PC-9 (cell line): ENCODE data around the gene ABCA1. TPM values are rescaled to one million over a fixed set of nuclear protein-coding genes. Genes with fewer than 3 reads are reported as not detected.

Experiments
- BruUV-seq: library from RNA; stranded (reverse); fragments of 400-500 nt; replicated peaks from 2 replicates; lab custom pipeline; 2021; lab: Mats Ljungman, UMichigan
- CTCF ChIA-PET: fragments of 300-600 bp; sonication (Branson Sonifier 250); formaldehyde crosslinking; loops from one replicate; lab custom pipeline; 2022; ENCODE audit warnings: antibody characterized with exemption; lab: Charles Lee
- POLR2A ChIA-PET: fragments of 300-600 bp; sonication (Branson Sonifier 250); formaldehyde crosslinking; loops from one replicate; lab custom pipeline; 2022; ENCODE audit warnings: antibody characterized with exemption; ENCODE audit not compliant: unreplicated experiment; lab: Charles Lee
- DNase-seq, 2 experiments: peaks; one replicate each; pipeline versions ENCODE4 v3.0.0 to v3.0.0-alpha.2; 2015 to 2022; ENCODE audit warnings: mixed read lengths in 1 of 2
- H2AFZ ChIP-seq: fragments of 200-600 bp; sonication (generic); 2 replicates; pipeline ENCODE4 v1.8.1; 2017; ENCODE audit warnings: antibody characterized with exemption
- H3F3A ChIP-seq: fragments of 200-600 bp; sonication (generic); 2 replicates; pipeline ENCODE4 v1.8.1; 2017; ENCODE audit warnings: antibody characterized with exemption, mild to moderate bottlenecking, low read depth; ENCODE audit not compliant: insufficient read depth
- H3K27ac ChIP-seq: fragments of 200-600 bp; sonication (generic); 2 replicates; pipeline ENCODE4 v1.6.1; 2016; ENCODE audit warnings: mixed run types
- H3K27me3 ChIP-seq: fragments of 200-600 bp; sonication (generic); 2 replicates; pipeline ENCODE4 v1.6.1; 2016; ENCODE audit warnings: low read depth, mixed run types; ENCODE audit not compliant: insufficient read depth
- H3K36me3 ChIP-seq: fragments of 200-600 bp; sonication (generic); 2 replicates; pipeline ENCODE4 v1.6.1; 2016; ENCODE audit warnings: low read depth, mixed run types
- H3K4me1 ChIP-seq: fragments of 200-600 bp; sonication (generic); replicated peaks from 2 replicates; pipeline ENCODE4 v1.6.1; 2016; ENCODE audit warnings: mixed run types; ENCODE audit not compliant: insufficient read depth
- H3K4me2 ChIP-seq: fragments of 200-600 bp; sonication (generic); 2 replicates; pipeline ENCODE4 v1.6.1; 2017; ENCODE audit warnings: mixed run types
- H3K4me3 ChIP-seq: fragments of 200-600 bp; sonication (generic); 2 replicates; pipeline ENCODE4 v1.6.1; 2016; ENCODE audit warnings: mixed run types
- H3K79me2 ChIP-seq: fragments of 200-600 bp; sonication (generic); 2 replicates; pipeline ENCODE4 v1.6.1; 2017; ENCODE audit warnings: low read depth, mixed run types
- H3K9me2 ChIP-seq: fragments of 200-600 bp; sonication (generic); 2 replicates; pipeline ENCODE4 v1.8.1; 2017; ENCODE audit warnings: mild to moderate bottlenecking; ENCODE audit not compliant: insufficient read depth
- H3K9me3 ChIP-seq: fragments of 200-600 bp; sonication (generic); 2 replicates; pipeline ENCODE4 v1.8.1; 2016; ENCODE audit warnings: low read depth; ENCODE audit not compliant: insufficient read depth
- H4K20me1 ChIP-seq: fragments of 200-600 bp; sonication (generic); 2 replicates; pipeline ENCODE4 v1.8.1; 2017; ENCODE audit not compliant: insufficient read depth
- CTCF ChIP-seq: fragments of 200-600 bp; sonication (generic); conservative IDR thresholded peaks from 2 replicates; pipeline ENCODE4 v1.6.1; 2017; ENCODE audit warnings: mixed run types, antibody characterized with exemption, mild to moderate bottlenecking, moderate library complexity
- EZH2 ChIP-seq: fragments of 200-600 bp; sonication (generic); IDR thresholded peaks from 2 replicates; pipeline ENCODE4 v1.8.0; 2017; ENCODE audit warnings: antibody characterized with exemption, low read depth
- intact Hi-C: fragments of 100-400 bp; cut with micrococcal nuclease; formaldehyde crosslinking; loops from one replicate; pipeline ENCODE4 v1.10.0; 2022; ENCODE audit not compliant: unreplicated experiment
- total RNA-seq: library from RNA; stranded (reverse); gene quantifications from 2 replicates; pipeline ENCODE4 v1.2.3, GENCODE V29; 2021

Gene ABCA1
- total RNA-seq, 1 experiment from 2014 or later, result 38.3 TPM

- H3K27ac ChIP-seq, result no peak overlapping the region
- peaks cover 6% of the 10 kb centered on the region for H4K20me1 ChIP-seq
- H3K79me2 ChIP-seq, result no peaks in the 10 kb centered on the region
- TF ChIP-seq CTCF (no peak), EZH2 (no peak)
- CTCF ChIA-PET, result no interaction called here
- no peaks in the 10 kb centered on the region for H3K9me3 ChIP-seq
- H3K4me2 ChIP-seq, result no peak overlapping the region
- no TSS peak for BruUV-seq
- no peaks in the 10 kb centered on the region for H3K4me1 ChIP-seq
- peaks cover 11% of the 10 kb centered on the region for H3F3A ChIP-seq
- DNase-seq, result no peak
- no peaks in the 10 kb centered on the region for H3K9me2 ChIP-seq
- no peaks in the 10 kb centered on the region for H3K27me3 ChIP-seq
- intact Hi-C loops, result loop anchor here (2.0 to 10.0 kb wide), 4 partner anchors 83 to 939 kb away; partner anchors contain the start of genes ABCA1 and SLC44A1
- H3K4me3 ChIP-seq, result no peak overlapping the region
- H2AFZ ChIP-seq, result no peak overlapping the region
- POLR2A ChIA-PET, result interaction anchor here (0.5 to 0.7 kb wide), 2 partner anchors 10 to 276 kb away, joined by 6 to 10 read pairs; no protein-coding TSS in a partner anchor
- H3K36me3 ChIP-seq, result peaks cover 26% of the 10 kb centered on the region
These were observed 147.9 kb downstream of the ABCA1 start for GRCh38 chr9:104779946-104780535.

GRCh38 chr9:104779334-104779733 lies 148.6 kb downstream of the ABCA1 start:
- Histone ChIP-seq H3K79me2 (no peaks in the 10 kb centered on the region), H3K27me3 (no peaks in the 10 kb centered on the region), H3K4me2 (no peak overlapping the region), H3F3A (peaks cover 11% of the 10 kb centered on the region), H3K4me1 (no peaks in the 10 kb centered on the region), H3K27ac (no peak overlapping the region), H3K9me2 (no peaks in the 10 kb centered on the region), H2AFZ (no peak overlapping the region), H3K36me3 (peaks cover 18% of the 10 kb centered on the region; the same call in 1 of the 2 replicates), H3K9me3 (no peaks in the 10 kb centered on the region), H4K20me1 (peaks cover 6% of the 10 kb centered on the region), H3K4me3 (no peak overlapping the region)
- TF ChIP-seq EZH2 (no peak), CTCF (no peak)
- DNase-seq, result no peak
- no TSS peak for BruUV-seq
- CTCF ChIA-PET, result no interaction called here
- POLR2A ChIA-PET, result interaction anchor here (0.5 kb wide), 1 partner anchor 11 kb away, joined by 10 read pairs; no protein-coding TSS in a partner anchor
- intact Hi-C loops, result loop anchor here (10.0 kb wide), 1 partner anchor 465 kb away; the partner anchor contains the start of gene SLC44A1

GRCh38 chr9:104778802-104779201 lies 149.2 kb downstream of the ABCA1 start:
- no peak for DNase-seq
- BruUV-seq, result no TSS peak
- intact Hi-C loops, result loop anchor here (10.0 kb wide), 1 partner anchor 466 kb away; the partner anchor contains the start of gene SLC44A1
- no peak overlapping the region for H3K4me3 ChIP-seq
- H4K20me1 ChIP-seq, result peaks cover 6% of the 10 kb centered on the region
- H3K27ac ChIP-seq, result no peak overlapping the region
- H2AFZ ChIP-seq, result no peak overlapping the region
- CTCF ChIA-PET, result interaction anchor here (0.8 kb wide), 1 partner anchor 372 kb away, joined by 3 read pairs; no protein-coding TSS in a partner anchor
- POLR2A ChIA-PET, result no interaction called here
- TF ChIP-seq CTCF (no peak), EZH2 (no peak)
- H3K9me3 ChIP-seq, result no peaks in the 10 kb centered on the region
- H3F3A ChIP-seq, result peaks cover 11% of the 10 kb centered on the region
- 0 out of 2 replicates have a peak, but pooled peaks cover 13% of the 10 kb centered on the region for H3K36me3 ChIP-seq
- no peaks in the 10 kb centered on the region for H3K79me2 ChIP-seq
- no peak overlapping the region for H3K4me2 ChIP-seq
- no peaks in the 10 kb centered on the region for H3K9me2 ChIP-seq
- no peaks in the 10 kb centered on the region for H3K4me1 ChIP-seq
- H3K27me3 ChIP-seq, result no peaks in the 10 kb centered on the region
